GM18502 (cell line): ENCODE measurements around the gene TMTC2.
A peak's percentile ranks its signal among the peaks of the same experiment; 100 is the strongest.

Experiments
- ATAC-seq: cut with Tn5 transposase; IDR thresholded peaks from one replicate; pipeline ENCODE4 v1.9.1; 2021; ENCODE audit warnings: mild to moderate bottlenecking; ENCODE audit not compliant: unreplicated experiment, poor library complexity

TMTC2 gene

GRCh38 chr12:82931349-82932116, 244.8 kb downstream of the TMTC2 start:
- no peak for ATAC-seq

- ATAC-seq: no peak
Measured at GRCh38 chr12:82937151-82937550, 250.4 kb downstream of the TMTC2 start.

GRCh38 chr12:82942521-82942920, 255.8 kb downstream of the TMTC2 start:
- ATAC-seq: no peak

- peak; percentile 68 for ATAC-seq
Measured at GRCh38 chr12:82942991-82943401, 256.3 kb downstream of the TMTC2 start.

GRCh38 chr12:82948491-82948890, 261.8 kb downstream of the TMTC2 start:
- ATAC-seq: no peak

- no peak for ATAC-seq
Measured at GRCh38 chr12:82950356-82950755, 263.6 kb downstream of the TMTC2 start.

- peak; percentile 88 for ATAC-seq
Measured at GRCh38 chr12:82952946-82953345, 266.2 kb downstream of the TMTC2 start.

- ATAC-seq: no peak
Measured at GRCh38 chr12:82953397-82953796, 266.7 kb downstream of the TMTC2 start.

- ATAC-seq: no peak
Measured at GRCh38 chr12:82954064-82954463, 267.4 kb downstream of the TMTC2 start.

- no peak for ATAC-seq
Measured at GRCh38 chr12:82954572-82954971, 267.9 kb downstream of the TMTC2 start.

- ATAC-seq: no peak
Measured at GRCh38 chr12:82955043-82955442, 268.3 kb downstream of the TMTC2 start.

- ATAC-seq: no peak
Measured at GRCh38 chr12:82958966-82959365, 272.3 kb downstream of the TMTC2 start.

- peak; percentile 85 for ATAC-seq
Measured at GRCh38 chr12:82959821-82960220, 273.1 kb downstream of the TMTC2 start.

- ATAC-seq: no peak
Measured at GRCh38 chr12:82961835-82962234, 275.1 kb downstream of the TMTC2 start.

- ATAC-seq: no peak
Measured at GRCh38 chr12:82963956-82964355, 277.2 kb downstream of the TMTC2 start.

- no peak for ATAC-seq
Measured at GRCh38 chr12:82964446-82964845, 277.7 kb downstream of the TMTC2 start.

- ATAC-seq: no peak
Measured at GRCh38 chr12:82966001-82966559, 279.4 kb downstream of the TMTC2 start.

GRCh38 chr12:82968631-82969367, 282.1 kb downstream of the TMTC2 start:
- no peak for ATAC-seq

GRCh38 chr12:82970614-82971013, 283.9 kb downstream of the TMTC2 start:
- ATAC-seq: no peak

GRCh38 chr12:82971584-82971983, 284.9 kb downstream of the TMTC2 start:
- ATAC-seq: no peak

- ATAC-seq: no peak
Measured at GRCh38 chr12:82972624-82973023, 285.9 kb downstream of the TMTC2 start.
